WTC11 (cell line): ENCODE results near the gene TCP11. TPM values are rescaled to one million over a fixed set of nuclear protein-coding genes. Genes with fewer than 3 reads are reported as not detected.

ENCODE experiments used
- total RNA-seq: library from RNA; stranded (reverse); gene quantifications from 3 replicates; pipeline ENCODE4 v1.2.3, GENCODE V29; 2021

Gene TCP11
- total RNA-seq, 1 experiment from 2014 or later, result not detected

Other genes with a start within 250 kb of the TCP11 start
- gene SCUBE3, start 72.6 kb upstream of the TCP11 start, total RNA-seq, result 1.6 to 2.1 TPM (median 1.8 TPM) in 3 replicates
- gene ZNF76, start 118.4 kb upstream of the TCP11 start, total RNA-seq, result 21.4 to 25.8 TPM (median 23.7 TPM) in 3 replicates
- gene DEF6, start 156.5 kb upstream of the TCP11 start, total RNA-seq, result 11.3 to 12.8 TPM (median 11.4 TPM) in 3 replicates
- 14.7 to 17.1 TPM (median 16.8 TPM) in 3 replicates for gene PPARD, start 201.2 kb upstream of the TCP11 start, total RNA-seq